ENCODE measurements around the gene DNAJC9. TPM values are rescaled to one million over a fixed set of nuclear protein-coding genes. Genes with fewer than 3 reads are reported as not detected.
A peak's percentile ranks its signal among the peaks of the same experiment; 100 is the strongest.
"Not testable (repeated sequence)": the region's sequence is repeated elsewhere in the genome, so short reads cannot be mapped to it uniquely, and the experiment has no call there.

Gene DNAJC9
- 10 to 100 TPM; 55.2 to 57.2 TPM for total RNA-seq

- peak; percentile 98 for DNase-seq
- CTCF ChIA-PET, result interaction anchor here (0.6 to 0.7 kb wide), 2 partner anchors 14 to 966 kb away, joined by 3 read pairs; no protein-coding TSS in a partner anchor
- Mint-ChIP-seq H3K4me3 (peak within 1 kb of the TSS; percentile 100), H3K4me1 (ENCODE audit: low read depth) (peaks cover 67% of the 10 kb centered on the region), H3K27ac (peak within 1 kb of the TSS; percentile 97), H3K36me3 (ENCODE audit: low read depth) (peaks cover 76% of the 10 kb centered on the region), H3K27me3 (ENCODE audit: low read depth) (no peaks in the 10 kb centered on the region), H3K9me3 (no peaks in the 10 kb centered on the region)
- intact Hi-C loops (cut with micrococcal nuclease), result loop anchor here (1.0 to 5.0 kb wide), 11 partner anchors 7 to 1030 kb away; partner anchors contain the start of genes ANAPC16, ANXA7, ASCC1 and CHCHD1
Observed at GRCh38 chr10:73246646-73247508, at the start of gene DNAJC9. Gene DNAJC9 (minus strand): TSS chr10:73247255. CDS start chr10:73247189, 66 bp downstream.

GRCh38 chr10:73293461-73293860 is 46.4 kb upstream of the DNAJC9 start:
- Mint-ChIP-seq H3K9me3 (peaks cover 2% of the 10 kb centered on the region), H3K36me3 (ENCODE audit: low read depth) (peaks cover 8% of the 10 kb centered on the region), H3K4me3 (no peak overlapping the region), H3K4me1 (ENCODE audit: low read depth) (no peaks in the 10 kb centered on the region), H3K27ac (no peak overlapping the region), H3K27me3 (ENCODE audit: low read depth) (no peaks in the 10 kb centered on the region)
- intact Hi-C loops (cut with micrococcal nuclease), result no loop called here
- CTCF ChIA-PET, result interaction anchor here (0.6 kb wide), 1 partner anchor 216 kb away, joined by 4 read pairs; no protein-coding TSS in a partner anchor
- no peak for DNase-seq

GRCh38 chr10:73289958-73290357 is 42.9 kb upstream of the DNAJC9 start:
- DNase-seq, result no peak
- Mint-ChIP-seq H3K27me3 (ENCODE audit: low read depth) (no peaks in the 10 kb centered on the region), H3K9me3 (peaks cover 2% of the 10 kb centered on the region), H3K36me3 (ENCODE audit: low read depth) (peaks cover 8% of the 10 kb centered on the region), H3K4me3 (no peak overlapping the region), H3K27ac (no peak overlapping the region), H3K4me1 (ENCODE audit: low read depth) (no peaks in the 10 kb centered on the region)
- CTCF ChIA-PET, result no interaction called here
- intact Hi-C loops (cut with micrococcal nuclease), result no loop called here

GRCh38 chr10:73287441-73287840 is 40.4 kb upstream of the DNAJC9 start:
- Mint-ChIP-seq H3K27me3 (ENCODE audit: low read depth) (no peaks in the 10 kb centered on the region), H3K36me3 (ENCODE audit: low read depth) (peaks cover 8% of the 10 kb centered on the region), H3K4me1 (ENCODE audit: low read depth) (no peaks in the 10 kb centered on the region), H3K4me3 (no peak overlapping the region), H3K27ac (no peak overlapping the region), H3K9me3 (peaks cover 2% of the 10 kb centered on the region)
- CTCF ChIA-PET, result no interaction called here
- intact Hi-C loops (cut with micrococcal nuclease), result no loop called here
- DNase-seq, result no peak

GRCh38 chr10:73281097-73281496 is 34.0 kb upstream of the DNAJC9 start:
- H3K27me3 Mint-ChIP-seq (ENCODE audit: low read depth), result no peaks in the 10 kb centered on the region
- intact Hi-C loops (cut with micrococcal nuclease), result no loop called here
- H3K4me1 Mint-ChIP-seq (ENCODE audit: low read depth), result no peaks in the 10 kb centered on the region
- H3K4me3 Mint-ChIP-seq, result no peak overlapping the region
- no peak overlapping the region for H3K27ac Mint-ChIP-seq
- H3K36me3 Mint-ChIP-seq (ENCODE audit: low read depth), result no peaks in the 10 kb centered on the region
- CTCF ChIA-PET, result no interaction called here
- no peak for DNase-seq
- H3K9me3 Mint-ChIP-seq, result no peaks in the 10 kb centered on the region

GRCh38 chr10:73264423-73264822 is 17.4 kb upstream of the DNAJC9 start:
- no peak overlapping the region for H3K4me3 Mint-ChIP-seq
- no peak overlapping the region for H3K27ac Mint-ChIP-seq
- DNase-seq, result no peak
- H3K27me3 Mint-ChIP-seq (ENCODE audit: low read depth), result no peaks in the 10 kb centered on the region
- no peaks in the 10 kb centered on the region for H3K36me3 Mint-ChIP-seq (ENCODE audit: low read depth)
- intact Hi-C loops (cut with micrococcal nuclease), result loop anchor here (1.0 kb wide), 2 partner anchors 265 to 380 kb away; no protein-coding TSS in a partner anchor
- no peaks in the 10 kb centered on the region for H3K9me3 Mint-ChIP-seq
- CTCF ChIA-PET, result interaction anchor here (0.6 to 2.1 kb wide), 7 partner anchors 8 to 380 kb away, joined by 3 to 6 read pairs (median 4); no protein-coding TSS in a partner anchor
- peaks cover 3% of the 10 kb centered on the region for H3K4me1 Mint-ChIP-seq (ENCODE audit: low read depth)

- CTCF ChIA-PET, result interaction anchor here (0.6 to 2.1 kb wide), 7 partner anchors 8 to 370 kb away, joined by 3 to 6 read pairs (median 4); no protein-coding TSS in a partner anchor
- Mint-ChIP-seq H3K36me3 (ENCODE audit: low read depth) (no peaks in the 10 kb centered on the region), H3K9me3 (no peaks in the 10 kb centered on the region), H3K4me3 (no peak overlapping the region), H3K27ac (no peak overlapping the region), H3K4me1 (ENCODE audit: low read depth) (peaks cover 3% of the 10 kb centered on the region), H3K27me3 (ENCODE audit: low read depth) (no peaks in the 10 kb centered on the region)
- DNase-seq, result no peak
- intact Hi-C loops (cut with micrococcal nuclease), result loop anchor here (1.0 kb wide), 2 partner anchors 265 to 380 kb away; no protein-coding TSS in a partner anchor
Observed at GRCh38 chr10:73263693-73264347, 16.8 kb upstream of the DNAJC9 start.

- H3K4me3 Mint-ChIP-seq, result no peak overlapping the region
- H3K9me3 Mint-ChIP-seq, result no peaks in the 10 kb centered on the region
- peaks cover 3% of the 10 kb centered on the region for H3K4me1 Mint-ChIP-seq (ENCODE audit: low read depth)
- CTCF ChIA-PET, result interaction anchor here (1.0 to 2.1 kb wide), 5 partner anchors 7 to 11 kb away, joined by 3 to 6 read pairs (median 4); no protein-coding TSS in a partner anchor
- no peaks in the 10 kb centered on the region for H3K36me3 Mint-ChIP-seq (ENCODE audit: low read depth)
- no peaks in the 10 kb centered on the region for H3K27me3 Mint-ChIP-seq (ENCODE audit: low read depth)
- intact Hi-C loops (cut with micrococcal nuclease), result no loop called here
- no peak overlapping the region for H3K27ac Mint-ChIP-seq
- no peak for DNase-seq
Observed at GRCh38 chr10:73262880-73263555, 16.0 kb upstream of the DNAJC9 start.

GRCh38 chr10:73262105-73262730 is 15.2 kb upstream of the DNAJC9 start:
- DNase-seq, result no peak
- H3K27ac Mint-ChIP-seq, result no peak overlapping the region
- no peaks in the 10 kb centered on the region for H3K9me3 Mint-ChIP-seq
- H3K4me3 Mint-ChIP-seq, result no peak overlapping the region
- CTCF ChIA-PET, result interaction anchor here (2.1 kb wide), 1 partner anchor 8 kb away, joined by 6 read pairs; no protein-coding TSS in a partner anchor
- peaks cover 3% of the 10 kb centered on the region for H3K4me1 Mint-ChIP-seq (ENCODE audit: low read depth)
- H3K27me3 Mint-ChIP-seq (ENCODE audit: low read depth), result no peaks in the 10 kb centered on the region
- intact Hi-C loops (cut with micrococcal nuclease), result no loop called here
- no peaks in the 10 kb centered on the region for H3K36me3 Mint-ChIP-seq (ENCODE audit: low read depth)

GRCh38 chr10:73261362-73261995 is 14.4 kb upstream of the DNAJC9 start:
- Mint-ChIP-seq H3K27me3 (ENCODE audit: low read depth) (no peaks in the 10 kb centered on the region), H3K4me1 (ENCODE audit: low read depth) (peaks cover 3% of the 10 kb centered on the region), H3K4me3 (no peak overlapping the region), H3K36me3 (ENCODE audit: low read depth) (no peaks in the 10 kb centered on the region), H3K9me3 (no peaks in the 10 kb centered on the region), H3K27ac (no peak overlapping the region)
- no peak for DNase-seq
- CTCF ChIA-PET, result no interaction called here
- intact Hi-C loops (cut with micrococcal nuclease), result no loop called here

- DNase-seq; H3K27ac Mint-ChIP-seq; H3K4me3 Mint-ChIP-seq; H3K27me3 Mint-ChIP-seq (ENCODE audit: low read depth); H3K4me1 Mint-ChIP-seq (ENCODE audit: low read depth); intact Hi-C loops (cut with micrococcal nuclease); H3K9me3 Mint-ChIP-seq; H3K36me3 Mint-ChIP-seq (ENCODE audit: low read depth): not testable (repeated sequence)
- CTCF ChIA-PET, result interaction anchor here (0.9 kb wide), 1 partner anchor 103 kb away, joined by 3 read pairs; no protein-coding TSS in a partner anchor
Observed at GRCh38 chr10:73258612-73259011, 11.6 kb upstream of the DNAJC9 start.
